Amniotic stem cell (primary cell): ENCODE data around the gene DPY30.

Source experiments
- DNase-seq: peaks from one replicate; lab custom pipeline; 2025; lab: John Stamatoyannopoulos, UW

Gene DPY30

DNA sequence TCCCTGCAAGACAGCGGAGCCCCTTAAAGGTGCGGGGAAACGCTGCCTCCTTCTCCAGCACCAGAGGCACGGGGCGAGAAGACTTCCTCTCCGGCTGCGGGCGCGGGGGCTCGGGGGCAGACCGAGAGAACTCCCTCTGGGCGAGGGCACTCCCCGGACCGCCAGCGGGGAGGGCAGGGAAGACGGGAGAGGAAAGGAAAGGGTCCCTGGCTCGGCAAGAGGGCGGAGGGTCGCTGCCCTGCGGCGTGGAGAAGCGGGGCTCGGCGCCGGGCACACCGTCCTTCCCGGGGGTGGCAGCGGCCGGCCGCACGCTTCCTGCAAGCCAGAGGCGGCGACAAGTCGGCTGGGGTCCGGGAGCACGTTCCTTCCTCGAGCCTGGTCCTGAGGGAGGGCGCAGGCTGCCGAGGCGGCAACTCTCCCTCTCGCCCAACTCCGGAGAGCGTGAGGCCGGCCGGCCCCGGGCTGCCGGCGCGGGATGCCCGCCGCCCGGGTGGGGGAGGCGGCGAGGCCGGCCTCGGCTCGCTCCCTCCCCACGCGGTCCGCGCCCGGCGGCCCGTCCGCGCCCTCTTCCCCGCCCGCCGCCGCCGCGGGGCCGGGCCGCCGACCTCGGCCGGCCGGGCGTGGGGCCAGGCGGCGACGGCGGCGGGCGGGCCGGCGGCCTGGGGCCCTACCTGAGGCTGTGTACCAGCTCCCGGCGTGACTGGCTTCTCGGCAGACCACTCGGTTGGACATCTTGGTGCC lies 29.9 kb downstream of the DPY30 start:
- DNase-seq: no peak

- DNase-seq: no peak
Observed at GRCh38 chr2:32008805-32009515, 30.6 kb downstream of the DPY30 start.

- DNase-seq: no peak
Observed at GRCh38 chr2:32007121-32007391, 32.5 kb downstream of the DPY30 start.

- DNase-seq: no peak
Observed at GRCh38 chr2:32005371-32005976, 34.1 kb downstream of the DPY30 start.

DNA sequence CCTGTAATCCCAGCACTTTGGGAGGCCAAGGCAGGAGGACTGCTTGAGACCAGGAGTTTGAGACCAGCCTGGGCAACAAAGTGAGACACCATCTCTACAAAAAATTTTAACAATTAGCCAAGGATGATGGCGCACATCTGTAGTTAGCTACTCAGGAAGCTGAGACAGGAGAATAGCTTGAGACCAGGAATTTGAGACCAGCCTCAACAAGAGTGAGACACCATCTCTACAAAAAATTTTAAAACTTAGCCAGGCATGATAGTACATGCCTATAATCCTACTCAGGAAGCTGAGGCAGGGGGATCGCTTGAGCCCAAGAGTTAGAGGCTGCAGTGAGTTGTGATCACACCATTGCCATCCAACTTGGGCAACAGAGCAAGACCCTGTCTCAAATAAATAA lies 35.8 kb downstream of the DPY30 start:
- no peak for DNase-seq

DNA sequence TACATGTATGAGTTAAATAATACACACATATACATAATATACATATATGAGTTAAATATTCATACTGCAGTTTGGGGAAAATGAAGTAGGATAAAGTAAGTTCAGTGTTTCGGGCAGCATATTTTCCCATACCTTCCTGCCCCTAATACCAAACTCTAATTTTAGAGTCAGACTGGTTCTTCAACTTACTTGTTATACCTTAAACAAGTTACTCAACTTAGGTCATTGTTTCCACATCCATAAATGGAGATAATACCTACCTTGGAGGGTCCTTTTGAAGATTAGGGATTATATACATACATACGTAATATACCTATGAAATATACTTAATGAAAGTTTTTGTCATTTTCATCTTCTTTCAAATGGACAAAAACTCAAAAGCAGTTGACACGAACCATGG lies 37.2 kb downstream of the DPY30 start:
- DNase-seq: no peak

GRCh38 chr2:31999438-31999837 lies 40.2 kb downstream of the DPY30 start:
- DNase-seq: no peak

- DNase-seq: no peak
Observed at GRCh38 chr2:31998731-31999383, 40.7 kb downstream of the DPY30 start.

GRCh38 chr2:31997653-31998052 lies 42.0 kb downstream of the DPY30 start:
- DNase-seq: no peak

DNA sequence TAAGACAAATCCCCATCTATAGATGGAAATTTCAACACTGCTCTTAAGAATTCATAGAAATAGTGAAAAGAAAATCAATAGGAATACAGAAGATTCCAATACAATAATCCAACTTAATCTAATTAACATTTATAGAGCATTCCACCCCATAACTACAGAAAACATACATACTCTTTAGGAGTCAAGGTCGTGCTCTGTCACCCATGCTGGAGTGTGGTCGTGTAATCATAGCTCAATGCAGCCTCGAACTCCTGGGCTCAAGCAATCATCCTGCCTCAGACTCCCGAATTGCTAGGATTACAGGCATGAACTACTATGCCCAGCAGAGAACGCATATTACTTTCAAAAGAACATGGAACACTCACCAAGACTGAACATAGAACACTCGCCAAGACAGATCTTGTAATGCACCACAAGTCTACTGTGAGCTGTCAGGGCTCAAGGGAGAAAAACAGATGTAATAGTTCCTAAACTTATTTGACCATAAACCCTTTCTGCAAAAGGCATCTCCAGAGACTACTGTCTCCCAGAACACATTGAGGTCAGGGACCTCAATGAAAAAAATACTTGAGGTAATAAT lies 42.9 kb downstream of the DPY30 start:
- no peak for DNase-seq

DNA sequence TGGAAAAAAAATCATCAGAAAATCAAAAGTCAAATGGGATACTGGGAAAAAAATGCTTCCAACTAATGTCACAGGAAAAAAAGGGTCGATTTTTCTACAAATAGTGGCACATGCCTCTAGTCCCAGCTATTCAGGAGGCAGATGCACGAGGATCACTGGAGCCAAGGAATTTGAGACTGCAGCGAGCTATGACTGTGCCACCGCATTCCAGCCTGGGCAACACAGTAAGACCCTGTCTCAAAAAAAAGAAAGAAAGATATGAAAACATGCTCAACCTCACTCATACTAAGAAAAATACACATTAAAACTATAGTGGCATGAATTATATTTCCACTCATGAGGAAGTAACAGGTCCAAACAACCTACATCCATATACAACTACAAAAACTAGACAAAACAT lies 46.7 kb downstream of the DPY30 start:
- no peak for DNase-seq

DNA sequence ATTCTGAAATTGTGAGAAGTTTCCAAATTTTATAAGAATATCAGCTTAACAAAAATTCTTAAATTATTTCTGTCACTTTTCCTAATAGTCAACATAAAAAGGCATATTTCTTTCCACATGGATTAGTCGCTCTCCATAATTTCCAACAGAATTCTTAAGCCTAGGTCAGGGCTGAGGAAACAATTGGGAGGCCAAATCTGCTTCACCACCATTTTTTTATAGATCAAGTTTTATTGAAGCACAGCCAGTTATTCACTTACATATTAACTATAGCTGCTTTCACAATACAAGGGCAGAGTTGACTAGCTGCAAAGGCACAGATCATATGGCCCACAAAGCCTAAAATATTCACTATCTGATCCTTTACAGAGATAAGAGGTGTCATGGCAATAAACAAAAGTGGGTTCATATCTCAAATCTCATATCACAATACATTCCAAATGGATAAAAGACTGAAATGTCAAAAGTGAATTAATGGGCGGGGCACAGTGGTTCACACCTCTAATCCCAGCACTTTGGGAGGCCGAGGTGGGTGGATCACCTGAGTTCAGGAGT lies 47.5 kb downstream of the DPY30 start:
- DNase-seq: no peak

DNA sequence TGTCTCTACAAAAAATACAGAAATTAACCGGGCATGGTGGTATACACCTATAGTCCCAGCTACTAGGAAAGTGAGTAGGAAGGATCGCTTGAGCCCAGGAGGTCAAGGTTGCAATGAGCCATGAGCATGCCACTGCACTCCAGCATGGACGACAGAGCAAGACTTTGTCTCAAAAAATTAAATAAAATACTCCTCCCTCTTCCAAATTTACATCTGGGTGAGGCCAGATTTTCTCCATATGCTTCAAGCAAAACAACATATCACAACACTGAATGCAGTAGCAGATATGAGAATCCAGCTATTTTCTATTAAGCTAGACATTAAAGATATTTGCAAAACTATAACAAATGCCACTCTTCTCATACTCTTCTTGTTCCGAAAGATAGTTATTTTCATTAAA lies 49.7 kb downstream of the DPY30 start:
- DNase-seq: no peak

DNA sequence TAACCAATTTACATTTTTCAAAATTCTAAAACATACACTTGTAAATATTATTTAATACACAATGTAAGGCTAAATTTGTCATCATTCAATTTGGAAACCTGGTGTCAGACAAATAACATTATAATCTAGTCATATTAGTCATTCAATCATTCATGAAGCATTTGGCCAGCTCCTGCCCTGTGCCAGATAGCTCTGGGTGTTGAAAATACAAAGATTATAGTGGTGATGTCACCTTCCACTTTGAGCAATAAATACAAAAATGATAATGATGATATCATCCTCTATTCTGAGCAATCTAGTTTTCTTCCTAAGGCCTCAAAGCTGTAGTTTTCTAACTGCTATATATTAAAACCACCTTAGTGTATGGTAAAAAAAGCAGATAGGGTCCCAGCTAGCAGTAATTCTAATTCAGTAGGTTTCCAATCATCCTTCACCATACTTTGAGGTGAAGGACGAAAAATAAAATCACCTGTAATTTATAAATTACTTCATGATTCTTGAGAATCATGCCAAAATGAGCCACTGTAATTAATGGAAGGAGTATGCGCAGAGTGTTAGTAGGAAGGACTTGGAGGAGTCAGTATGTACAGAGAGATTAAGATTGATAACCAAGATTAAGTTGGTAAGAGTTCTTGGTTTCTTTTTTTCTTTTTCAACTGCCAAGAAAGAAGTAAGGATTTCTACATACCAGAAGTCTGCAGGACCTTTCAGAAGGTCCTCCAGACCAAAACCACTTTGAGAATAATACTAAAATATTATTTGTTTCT lies 52.0 kb downstream of the DPY30 start:
- no peak for DNase-seq

DNA sequence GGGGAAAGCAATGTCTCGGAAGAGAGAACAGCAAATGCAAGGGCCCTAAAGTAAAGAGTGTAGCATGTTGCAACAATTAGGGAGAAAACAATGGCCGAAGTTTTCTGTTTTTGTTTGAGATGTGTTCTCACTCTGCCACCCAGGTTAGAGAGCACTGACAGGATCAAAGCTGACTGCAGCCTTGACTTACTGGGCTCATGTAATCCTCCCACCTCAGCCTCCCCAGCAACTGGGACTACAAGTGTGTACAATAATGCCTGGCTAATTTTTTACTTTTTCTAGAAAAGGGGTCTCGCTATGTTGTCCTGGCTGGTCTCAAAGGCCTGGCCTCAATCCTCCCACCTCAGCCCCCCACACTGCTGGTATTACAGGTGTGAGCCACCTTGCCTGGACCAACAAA lies 52.7 kb downstream of the DPY30 start:
- no peak for DNase-seq

DNA sequence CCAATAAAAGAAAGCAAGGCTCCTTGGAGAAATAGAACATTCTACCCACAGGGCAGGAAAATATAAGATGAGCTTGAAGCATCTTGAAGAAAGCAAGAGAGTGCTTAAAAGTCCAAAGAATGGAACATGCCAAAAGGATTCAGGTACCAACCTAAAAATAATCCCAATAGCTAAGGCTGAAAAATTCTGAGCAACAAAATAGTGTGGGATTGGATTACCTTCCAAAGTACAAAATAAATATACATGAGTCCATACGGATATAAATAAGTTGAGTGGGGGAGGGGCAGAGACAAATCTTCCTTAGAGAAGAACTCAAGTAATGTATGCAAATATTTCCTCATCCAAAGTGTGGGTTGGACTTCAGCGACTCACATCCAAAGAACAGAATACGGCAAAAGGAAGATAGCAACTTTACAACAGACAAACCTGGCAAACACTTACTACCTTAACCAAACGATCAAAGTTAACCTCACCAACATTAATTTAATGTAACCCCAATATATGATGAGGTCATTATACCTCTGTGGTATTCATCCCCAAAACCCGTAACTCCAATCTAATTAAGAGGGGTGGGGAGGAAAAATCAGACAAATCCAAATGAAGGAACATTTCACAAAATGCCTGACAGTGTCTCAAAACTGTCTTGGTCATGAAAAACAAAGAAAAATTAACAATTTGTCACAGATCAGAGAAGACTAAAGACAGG lies 55.7 kb downstream of the DPY30 start:
- DNase-seq: no peak

- no peak for DNase-seq
Observed at GRCh38 chr2:31980674-31981356, 58.8 kb downstream of the DPY30 start.

GRCh38 chr2:31979956-31980355 lies 59.6 kb downstream of the DPY30 start:
- no peak for DNase-seq

DNA sequence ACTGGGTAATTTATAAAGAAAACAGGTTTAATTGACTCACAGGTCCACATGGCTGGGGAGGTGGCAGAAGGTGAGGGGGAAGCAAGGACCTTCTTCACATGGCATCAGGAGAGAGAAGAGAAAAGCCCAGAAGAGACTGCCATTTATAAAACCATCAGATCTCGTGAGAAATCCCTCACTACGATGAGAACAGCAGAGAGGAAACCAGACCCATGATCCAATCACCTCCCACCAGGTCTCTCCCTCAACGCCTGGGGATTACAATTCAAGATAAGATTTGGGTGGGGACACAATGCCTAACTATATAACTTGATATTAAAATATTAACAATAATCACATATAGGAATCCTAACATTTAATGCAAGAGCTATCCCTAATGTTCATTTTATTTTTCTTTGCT lies 60.6 kb downstream of the DPY30 start:
- no peak for DNase-seq

DNA sequence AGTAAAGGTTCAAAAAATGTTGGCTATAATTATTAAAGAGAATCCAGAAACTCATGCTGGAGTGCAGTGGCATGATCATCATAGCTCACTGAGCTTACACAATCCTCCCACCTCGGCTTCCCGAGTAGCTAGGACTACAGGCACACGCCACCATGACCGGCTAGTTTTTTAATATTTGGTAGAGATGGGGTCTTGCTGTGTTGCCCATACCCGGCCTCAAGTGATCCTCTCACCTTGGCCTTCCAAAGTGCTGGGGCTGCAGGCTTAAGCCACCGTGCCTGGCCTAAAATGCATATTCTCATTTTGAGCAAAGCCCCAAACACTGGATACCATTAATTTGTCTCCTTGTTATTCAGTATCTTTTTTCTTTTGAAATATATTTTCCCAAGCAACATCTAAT lies 61.2 kb downstream of the DPY30 start:
- DNase-seq: no peak
